Stimulated activated CD8-positive, alpha-beta memory T cell treated with anti-CD3 and anti-CD28 coated beads, Interleukin-7, amount 100 ng/mL, for 24 hours (primary cell): ENCODE measurements around the gene DNM2.

ENCODE experiments used
- DNase-seq: peaks from one replicate; pipeline ENCODE4 v3.0.0-alpha.2; 2020; ENCODE audit warnings: low read depth

Gene DNM2

DNA sequence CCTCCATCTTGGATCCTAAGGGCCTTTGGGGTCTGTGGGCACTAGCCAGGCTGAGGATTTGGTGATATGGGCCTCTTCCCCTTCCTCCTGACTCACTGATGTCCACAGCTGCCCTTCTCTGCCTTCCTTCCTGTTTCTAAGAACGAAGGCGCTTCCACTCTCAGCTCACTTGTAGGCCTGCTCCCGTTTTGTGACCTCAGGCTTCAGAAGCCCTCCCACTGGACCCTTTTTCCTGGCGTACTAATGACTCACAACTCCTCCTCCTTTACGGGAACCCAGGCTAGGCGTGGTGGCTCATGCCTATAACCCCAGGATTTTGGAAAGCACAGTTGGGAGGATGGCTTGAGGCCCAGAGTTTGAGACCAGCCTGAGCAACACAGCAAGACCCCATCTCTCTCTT, 62.5 kb downstream of the DNM2 start:
- no peak for DNase-seq

DNA sequence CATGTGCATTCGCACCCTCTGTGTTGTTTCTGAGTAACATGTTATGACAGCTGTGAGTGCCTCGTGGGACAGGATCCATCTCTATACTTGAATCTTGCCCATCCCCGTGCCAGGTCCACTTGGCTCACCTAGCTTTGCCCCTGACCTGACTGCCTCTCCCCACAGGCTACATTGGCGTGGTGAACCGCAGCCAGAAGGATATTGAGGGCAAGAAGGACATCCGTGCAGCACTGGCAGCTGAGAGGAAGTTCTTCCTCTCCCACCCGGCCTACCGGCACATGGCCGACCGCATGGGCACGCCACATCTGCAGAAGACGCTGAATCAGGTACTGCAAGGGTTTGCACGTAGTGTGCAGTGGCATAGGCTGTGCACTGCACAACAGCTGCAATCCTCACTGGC, 64.9 kb downstream of the DNM2 start:
- no peak for DNase-seq

DNA sequence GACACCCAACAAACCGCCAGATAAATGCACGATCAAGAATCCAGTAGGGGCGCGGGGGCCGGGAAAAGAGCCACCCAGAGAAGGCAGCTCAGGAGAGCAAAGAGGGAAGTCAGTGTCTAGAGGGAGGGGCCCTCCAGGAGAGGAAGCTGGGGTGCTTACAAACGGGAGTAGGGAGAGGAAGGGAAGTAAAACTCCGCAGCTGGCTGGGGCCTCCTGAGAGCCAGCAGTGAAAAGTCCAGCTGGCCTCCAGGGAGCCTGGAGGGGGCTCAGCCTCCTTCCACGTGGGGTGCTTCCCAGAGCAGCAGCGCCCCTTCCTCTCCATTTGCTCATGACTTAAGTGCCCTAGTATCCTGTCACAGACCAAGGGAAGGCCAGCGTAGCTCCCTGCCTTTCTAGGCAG, 66.4 kb downstream of the DNM2 start:
- no peak for DNase-seq

DNA sequence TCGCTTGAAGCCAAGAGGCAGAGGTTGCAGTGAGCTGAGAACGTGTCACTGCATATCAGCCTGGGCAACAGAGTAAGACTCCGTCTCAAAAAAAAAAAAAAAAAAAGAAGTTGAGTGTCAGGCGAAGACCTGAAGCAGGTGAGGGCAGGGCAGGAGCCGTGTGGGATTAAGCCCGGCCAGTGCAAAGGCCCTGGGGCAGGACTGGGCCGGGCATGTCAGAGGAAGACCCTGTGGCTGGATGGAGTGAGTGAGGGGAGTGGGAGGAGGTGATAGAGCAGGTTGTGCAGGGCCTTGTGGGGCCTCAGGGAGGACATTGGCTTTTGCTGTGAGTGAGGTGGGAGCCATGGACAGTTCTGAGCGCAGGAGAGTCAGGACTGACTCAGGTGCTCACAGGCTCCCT, 70.3 kb downstream of the DNM2 start:
- DNase-seq = no peak

DNA sequence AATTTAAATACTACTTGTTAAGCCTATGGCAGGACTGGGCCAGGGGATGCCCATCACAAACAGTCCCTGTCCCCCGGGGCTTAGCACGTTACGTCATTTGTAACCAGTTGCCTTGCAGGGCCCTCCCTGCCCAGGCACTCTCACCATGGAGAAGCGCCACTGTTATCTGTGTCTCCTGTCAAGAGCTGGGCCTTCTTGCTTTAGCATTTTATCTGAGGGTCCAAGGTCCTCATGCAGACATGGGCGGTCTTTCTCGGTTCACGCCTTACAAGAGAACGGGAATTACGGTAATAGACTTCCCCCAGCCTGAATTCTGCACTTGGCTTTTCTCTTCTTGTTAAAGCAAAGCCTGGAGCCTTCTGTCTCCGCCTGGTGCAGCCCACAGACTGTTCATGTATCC, 72.0 kb downstream of the DNM2 start:
- no peak for DNase-seq

DNA sequence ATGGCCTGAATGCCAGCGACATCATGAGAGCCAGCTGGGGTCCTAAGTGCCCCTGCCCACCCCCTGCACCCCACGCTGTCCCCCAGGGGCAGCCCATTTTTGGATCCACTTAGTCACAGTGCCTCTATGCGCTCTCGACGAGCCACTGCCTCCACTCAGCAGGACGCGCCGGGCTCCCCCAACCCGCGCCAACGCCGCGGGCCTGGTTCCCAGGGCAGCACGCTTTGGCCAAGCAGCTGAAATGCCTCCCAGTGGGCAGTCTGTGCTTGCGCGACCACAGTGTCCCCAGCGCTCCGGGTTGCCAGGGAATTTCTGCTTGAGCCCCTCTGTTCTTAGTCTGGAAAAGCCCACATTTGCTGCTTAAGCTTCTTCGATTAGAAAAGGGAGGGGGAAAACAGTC, 78.8 kb downstream of the DNM2 start:
- DNase-seq = no peak

DNA sequence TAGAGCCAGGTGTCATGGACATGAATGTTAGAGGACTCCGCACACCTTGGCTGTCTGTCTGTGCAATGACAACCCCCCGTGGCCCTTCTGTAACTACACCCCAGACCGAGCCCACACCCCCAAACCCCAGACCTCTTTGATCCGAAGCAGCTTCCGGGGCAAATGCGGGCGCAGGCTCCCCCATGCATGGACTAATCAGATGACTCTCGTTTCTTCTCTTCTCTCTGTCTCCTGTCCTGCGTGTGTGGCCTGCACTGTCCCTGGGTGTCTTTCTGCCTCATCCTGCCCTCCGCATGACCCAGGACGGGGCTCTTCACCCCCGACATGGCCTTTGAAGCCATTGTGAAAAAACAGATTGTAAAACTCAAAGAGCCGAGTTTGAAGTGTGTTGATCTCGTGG, 79.2 kb downstream of the DNM2 start:
- DNase-seq = no peak

DNA sequence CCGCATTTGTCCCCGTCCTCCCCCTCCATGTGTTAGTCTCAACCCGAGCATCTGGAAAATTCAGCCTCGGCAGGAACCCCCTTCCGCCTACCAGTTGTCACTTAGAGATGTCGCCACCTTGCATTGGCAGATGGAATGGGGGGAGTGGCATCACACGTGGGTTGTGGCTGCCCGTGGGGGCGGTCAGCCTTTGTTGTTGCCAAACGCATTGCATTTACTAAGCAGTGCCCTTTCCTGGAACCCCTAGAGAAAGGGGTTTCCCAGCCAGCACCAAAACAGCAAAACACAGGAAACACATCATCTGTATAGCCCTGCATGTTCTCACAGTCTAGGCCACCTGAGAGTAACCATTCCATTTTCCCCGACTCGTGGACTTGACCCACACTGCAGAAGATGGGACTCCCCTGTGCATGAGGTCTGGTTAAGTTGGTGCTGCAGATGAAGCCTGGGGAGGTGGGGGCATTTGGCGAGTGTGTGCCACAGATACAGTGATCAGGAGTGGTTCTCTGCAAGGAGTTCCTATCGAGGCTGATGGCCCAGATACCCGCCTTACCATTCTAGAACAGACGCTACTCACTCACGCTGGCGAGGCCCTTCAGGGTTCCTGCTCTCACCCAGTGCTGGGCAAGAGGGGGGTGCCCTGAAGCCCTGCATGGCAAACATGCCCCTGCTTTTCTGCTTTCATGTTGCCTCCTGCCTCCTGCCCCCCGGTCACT, 79.8 kb downstream of the DNM2 start:
- peak; percentile 79 for DNase-seq

DNA sequence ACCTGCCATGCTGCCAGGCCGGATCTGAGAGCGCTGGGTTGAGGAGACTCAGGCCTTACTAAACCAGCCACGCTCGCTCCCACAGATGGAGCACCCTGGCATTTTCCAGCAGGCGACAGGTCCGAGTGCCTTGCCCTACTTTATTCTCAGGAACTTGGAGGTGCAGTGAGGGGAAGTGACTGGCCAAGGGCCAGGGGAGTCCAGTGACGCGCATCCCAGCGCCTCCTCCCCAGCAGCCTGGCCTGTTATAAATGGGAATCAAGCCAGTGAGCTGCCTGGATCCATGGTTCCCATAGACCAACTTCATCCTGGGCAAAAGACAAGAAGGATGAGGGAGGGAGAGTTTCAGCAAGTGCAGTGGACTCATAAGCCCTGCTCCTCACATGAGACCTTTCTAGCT, 82.6 kb downstream of the DNM2 start:
- no peak for DNase-seq

DNA sequence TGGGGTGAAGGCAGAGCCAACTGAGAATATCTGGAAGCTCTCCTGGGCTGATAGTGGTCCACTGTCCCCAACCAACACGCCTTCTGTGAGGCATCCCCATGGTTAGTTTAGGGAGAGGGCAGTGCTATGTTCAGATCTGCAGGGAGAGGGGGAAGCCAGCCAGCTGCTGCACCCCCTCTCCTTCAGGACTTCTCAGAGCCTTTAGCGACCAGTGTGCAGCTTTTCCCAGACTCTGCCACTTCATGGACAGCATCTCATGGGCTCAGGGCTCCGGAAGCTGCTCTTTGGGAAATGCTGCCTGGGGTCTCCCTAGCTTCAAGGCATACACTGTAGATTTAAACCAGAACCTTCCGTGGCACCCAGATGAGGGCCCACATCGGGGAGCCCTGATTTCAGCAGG, 84.6 kb downstream of the DNM2 start:
- no peak for DNase-seq

DNA sequence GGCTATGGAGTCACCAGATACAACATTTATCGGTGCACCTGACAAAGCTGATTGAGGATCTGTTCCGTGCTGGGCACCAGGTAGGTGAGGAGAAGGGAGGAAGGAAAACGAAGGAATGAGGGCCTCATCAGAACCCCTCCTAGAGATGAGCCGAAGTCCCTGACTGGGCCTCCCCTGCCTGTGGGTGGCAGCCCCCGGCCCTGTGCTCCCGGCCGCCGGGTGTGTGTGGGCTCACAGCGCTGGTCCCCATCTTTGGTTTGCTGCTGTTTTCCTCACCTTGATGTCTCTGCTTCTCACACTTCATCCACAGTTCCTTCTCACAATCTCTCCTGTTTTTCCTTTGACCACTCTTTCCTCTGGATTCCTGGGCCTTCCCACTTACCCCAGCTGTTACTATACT, 85.4 kb downstream of the DNM2 start:
- no peak for DNase-seq

DNA sequence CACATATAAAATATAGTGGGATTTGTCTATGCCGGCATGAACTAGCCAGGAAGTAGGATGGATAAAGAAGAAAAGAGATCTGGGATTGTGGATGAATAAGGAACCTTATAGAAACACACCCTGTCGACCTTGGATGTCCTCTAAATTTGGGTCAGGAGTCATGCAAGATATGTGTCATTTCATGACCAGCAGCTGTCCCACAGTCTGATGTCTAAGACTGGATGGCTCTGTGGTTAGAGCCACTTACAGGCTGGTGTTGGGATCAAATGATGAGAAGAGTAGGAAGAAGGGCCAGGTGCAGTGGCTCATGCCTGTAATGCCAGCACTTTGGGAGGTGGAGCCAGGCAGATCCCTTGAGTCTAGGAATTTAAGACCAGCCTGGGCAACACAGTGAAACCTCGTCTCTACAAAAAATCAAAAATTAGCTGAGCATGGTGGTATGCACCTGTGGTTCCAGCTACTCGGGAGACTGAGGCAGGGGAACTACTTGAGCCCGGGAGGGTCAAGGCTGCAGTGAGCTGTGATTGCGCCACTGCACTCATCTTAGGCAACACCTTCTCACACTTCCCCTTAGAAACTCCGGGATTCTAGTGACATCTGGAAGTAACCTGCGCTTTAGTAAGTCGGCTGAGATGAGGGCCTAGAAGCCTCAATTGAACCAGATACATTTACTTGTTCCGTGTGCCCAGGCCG, 87.3 kb downstream of the DNM2 start:
- DNase-seq = no peak

DNA sequence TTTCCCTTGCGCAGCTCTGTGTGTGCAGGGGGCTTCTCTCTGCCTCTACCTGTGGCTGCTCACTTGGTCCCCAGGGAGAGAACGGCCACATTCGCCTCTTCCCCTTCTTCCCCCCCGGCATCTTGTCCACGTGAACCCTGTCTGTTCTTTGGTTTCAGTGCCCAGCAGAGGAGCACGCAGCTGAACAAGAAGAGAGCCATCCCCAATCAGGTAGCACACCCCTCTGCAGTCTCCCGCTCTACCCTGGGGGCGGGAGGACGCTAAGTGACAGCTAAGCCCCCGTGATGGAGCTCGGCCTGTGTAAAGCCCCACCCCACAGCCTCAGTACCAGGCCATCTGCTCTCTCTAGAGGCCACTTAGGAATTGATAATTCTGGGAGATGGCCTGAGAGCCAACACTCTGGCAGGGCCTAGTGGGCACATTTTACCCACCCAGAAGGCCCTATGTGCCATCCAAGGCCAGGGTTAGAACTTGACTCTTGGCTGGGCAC, 87.9 kb downstream of the DNM2 start:
- no peak for DNase-seq

DNA sequence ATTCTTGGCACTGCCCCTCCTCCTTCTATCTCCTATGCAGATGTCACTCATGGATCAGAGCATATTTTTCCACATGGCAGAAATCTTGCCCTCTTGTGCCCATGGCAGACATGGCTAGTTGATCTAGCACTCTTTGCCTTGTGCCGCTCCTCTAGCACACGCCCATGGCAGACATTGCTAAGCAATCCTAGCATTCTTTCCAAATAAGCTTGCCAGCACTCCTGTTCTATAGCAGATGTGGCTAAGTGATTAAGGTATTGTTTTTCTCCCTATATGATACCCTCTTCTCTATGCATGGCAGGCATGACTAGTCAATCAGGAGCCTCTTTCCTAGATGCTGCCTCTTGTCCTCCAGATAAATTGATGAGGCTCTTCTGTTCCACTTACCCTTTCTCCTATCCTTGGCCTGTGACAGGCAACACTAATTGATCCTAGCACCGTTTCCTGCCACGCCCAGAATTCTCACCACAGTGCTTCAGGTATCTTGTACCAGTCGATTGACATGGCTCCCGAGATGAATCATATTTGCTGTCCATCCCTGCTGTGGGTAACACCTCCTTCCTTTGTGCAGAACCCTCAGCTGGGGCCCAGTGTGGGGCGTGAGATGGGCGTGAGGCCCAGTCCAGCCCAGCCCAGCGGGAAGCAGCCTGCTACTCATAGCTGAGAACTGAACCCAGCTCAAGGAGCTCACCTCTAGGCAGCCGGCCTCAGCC, 91.2 kb downstream of the DNM2 start:
- DNase-seq = no peak

DNA sequence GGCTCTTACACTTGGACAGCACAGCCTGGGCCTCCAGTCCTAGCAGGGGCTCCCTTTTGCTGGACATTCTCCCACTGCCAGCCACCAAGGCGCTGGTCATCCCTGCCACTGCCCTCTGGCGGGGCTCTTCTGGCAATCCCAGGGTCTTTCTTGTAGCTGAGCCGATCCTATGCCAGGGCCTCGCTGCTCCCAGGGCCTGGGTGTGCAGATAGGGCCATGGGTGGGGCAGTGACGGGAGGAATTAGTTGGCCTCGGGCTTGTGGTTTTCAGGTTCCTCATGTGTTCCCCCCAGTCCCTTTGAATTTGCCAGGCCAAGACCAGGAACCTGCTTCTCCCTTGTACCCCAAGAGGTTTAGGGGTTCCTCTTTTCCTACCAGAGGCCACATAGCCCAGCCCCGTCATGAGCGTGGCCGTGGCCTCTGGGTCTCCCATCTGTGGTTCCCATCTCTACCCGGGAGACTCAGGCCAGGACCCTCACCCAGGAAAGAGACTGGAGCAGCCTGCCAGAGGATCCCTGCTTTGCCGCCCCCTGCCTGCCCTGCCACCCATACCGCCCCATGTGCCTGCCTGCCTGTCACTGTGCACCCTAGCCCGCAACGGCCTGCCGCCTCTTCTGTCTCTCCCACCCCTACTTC, 91.9 kb downstream of the DNM2 start:
- DNase-seq = no peak

DNA sequence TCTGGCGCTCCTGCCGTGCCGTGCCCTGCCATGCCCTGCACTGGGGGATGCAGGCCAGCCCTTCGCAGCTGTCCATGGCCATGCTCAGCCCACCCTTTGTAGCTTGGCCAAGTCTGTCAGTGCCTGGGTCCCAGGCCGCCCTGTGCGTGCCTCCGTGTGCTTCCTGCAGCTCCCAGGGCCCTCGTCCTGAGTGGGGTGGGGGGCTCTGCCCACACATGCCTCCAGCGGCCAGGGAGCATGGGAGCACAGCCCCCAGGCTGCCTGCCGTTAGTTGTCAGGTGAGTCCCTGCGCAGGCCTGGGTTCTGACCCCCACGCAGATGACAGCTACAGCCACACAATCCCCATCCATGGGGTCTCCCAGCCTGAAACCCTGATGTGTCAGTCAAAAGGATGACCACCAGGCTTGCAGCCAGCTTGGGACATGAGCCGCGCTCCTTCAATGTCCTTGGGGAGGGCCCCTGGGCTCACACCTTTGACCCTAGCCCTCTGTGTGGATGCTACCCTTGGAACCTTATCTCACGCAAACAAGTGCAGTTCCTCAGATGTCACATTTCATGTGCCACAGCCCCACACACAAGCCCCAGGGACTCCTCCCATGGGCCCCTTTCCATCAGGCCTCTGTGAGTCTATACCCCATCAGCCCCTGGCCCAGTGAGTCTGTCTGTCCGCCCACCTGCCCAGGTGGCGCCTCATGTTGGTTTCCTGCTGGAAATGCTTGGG, 93.7 kb downstream of the DNM2 start:
- no peak for DNase-seq

DNA sequence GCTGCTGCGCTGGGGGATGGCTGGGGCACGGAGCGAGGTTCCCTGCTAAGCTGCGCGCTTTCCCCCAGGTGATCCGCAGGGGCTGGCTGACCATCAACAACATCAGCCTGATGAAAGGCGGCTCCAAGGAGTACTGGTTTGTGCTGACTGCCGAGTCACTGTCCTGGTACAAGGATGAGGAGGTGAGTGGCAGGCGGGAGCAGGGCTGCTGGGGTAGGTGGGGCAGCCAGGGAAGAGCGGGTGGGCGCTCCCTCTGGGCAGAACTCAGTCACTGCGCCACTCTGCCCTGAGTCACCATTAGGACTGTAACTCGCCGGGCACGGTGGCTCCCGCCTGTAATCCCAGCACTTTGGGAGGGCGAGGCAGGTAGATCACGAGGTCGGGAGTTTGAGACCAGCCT, 94.3 kb downstream of the DNM2 start:
- no peak for DNase-seq

DNA sequence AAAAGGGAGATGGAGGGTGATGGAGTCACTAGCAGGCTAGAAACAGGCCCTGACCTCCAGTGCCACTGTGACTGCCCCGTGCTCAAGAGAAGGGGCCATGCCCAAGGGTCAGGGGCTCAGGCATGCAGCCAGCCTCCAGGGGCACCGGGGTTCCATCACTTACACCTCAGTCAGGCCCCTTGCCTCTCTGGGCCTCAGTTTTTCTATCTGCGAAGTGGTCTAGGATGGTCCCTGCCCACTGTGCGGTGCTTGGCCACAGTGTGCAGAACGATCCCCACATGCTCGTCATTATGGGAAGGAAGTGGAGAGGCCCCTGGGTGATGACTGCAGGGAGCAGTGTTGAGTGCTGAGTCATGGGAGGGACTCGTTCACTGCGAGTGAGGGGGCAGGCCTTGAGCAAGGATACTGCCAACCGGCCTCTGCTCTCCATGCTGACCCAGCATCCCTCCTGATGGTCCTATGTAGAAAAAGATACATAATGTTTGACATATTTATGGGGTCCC, 95.1 kb downstream of the DNM2 start:
- no peak for DNase-seq

DNA sequence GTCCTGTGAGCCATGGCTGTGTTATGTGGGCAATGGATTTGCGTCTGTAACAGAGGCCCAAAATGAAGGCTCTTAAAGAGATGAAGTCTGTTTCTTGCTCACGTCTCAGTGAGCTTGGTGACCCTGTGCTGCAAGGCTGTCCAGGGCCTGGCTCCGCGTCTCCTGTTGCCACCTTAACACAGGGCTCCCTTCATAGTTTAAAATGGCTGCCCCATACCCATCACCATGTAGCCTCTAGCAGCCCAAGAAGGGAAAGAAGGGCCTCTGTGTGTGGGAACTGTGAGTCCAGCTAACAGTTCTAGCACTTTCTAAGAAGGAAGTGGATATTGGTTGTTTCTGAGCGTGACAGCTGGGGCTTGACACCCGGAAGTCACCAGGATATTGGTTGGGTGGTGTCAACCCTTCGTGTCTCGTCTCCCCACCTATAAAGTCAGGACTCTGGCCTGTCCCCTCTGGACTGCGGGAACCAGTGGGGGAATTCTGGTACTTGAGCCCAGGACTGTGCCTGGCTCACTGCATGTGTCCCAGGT, 97.2 kb downstream of the DNM2 start:
- no peak for DNase-seq

DNA sequence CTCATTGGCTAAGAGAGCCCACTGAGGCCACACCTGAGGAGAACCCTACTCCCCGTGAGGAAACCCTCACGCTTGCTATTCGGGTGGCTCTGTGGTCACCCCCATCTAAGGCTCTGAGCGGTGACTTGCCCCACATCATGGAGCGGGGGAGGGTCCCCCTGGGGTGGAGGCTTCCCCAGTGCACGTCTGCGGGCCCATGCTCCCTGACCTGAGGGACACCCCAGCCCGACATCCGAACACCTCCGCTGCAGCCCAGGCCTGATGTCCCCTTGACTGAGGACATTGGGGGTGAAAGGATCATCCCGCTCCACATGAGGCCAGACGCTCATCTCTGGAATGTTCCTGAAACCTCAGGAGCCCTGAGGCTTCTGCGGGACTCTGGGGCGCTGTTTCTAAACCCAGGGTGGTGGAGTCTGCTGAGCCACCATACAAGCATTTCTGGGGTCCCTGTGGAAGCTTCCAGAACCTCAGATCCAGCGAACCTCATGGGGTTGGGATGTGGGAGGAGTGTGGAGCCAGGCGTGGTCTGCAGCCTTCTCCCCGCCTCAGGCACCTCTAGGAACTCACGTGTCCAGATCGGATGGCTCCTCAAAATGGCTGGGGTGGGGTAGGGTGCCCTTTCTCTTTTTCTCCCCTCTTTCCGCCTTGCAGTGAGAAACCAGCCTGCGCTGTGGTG, 98.2 kb downstream of the DNM2 start:
- no peak for DNase-seq

DNA sequence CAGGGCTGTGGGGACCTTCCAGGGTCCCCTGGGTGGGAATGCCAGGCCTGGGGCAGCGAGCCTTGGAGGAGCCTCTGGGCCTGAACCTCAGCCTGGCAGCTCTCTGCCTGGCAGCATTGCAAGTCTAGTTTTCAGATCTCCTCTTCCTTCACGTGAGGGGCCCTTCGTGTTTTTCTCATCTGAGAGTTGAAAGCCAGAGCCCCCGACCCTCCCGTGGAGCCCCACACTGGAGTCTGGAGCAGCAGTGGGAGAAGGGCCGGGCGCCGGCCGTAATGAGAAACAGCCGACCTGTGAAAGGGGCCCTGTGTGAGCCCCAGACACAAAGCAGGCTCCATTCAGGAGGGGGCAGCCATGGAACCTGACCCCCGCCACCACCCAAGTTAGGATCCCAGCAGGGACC, 98.8 kb downstream of the DNM2 start:
- no peak for DNase-seq
